Measurements from ENCODE around the gene CDC42BPG. TPM values are rescaled to one million over a fixed set of nuclear protein-coding genes. Genes with fewer than 3 reads are reported as not detected.

Gene CDC42BPG
- total RNA-seq, 1 donor from 2014 or later = not detected

GRCh38 chr11:64834723-64835615, 9.5 kb downstream of the CDC42BPG start:
- Histone ChIP-seq H3K36me3 (no peaks in the 10 kb centered on the region), H3K4me1 (no peaks in the 10 kb centered on the region), H3K4me3 (no peak overlapping the region), H3K27me3 (no peaks in the 10 kb centered on the region), H3K27ac (no peak overlapping the region), H3K9me3 (no peaks in the 10 kb centered on the region)
- no peak for TF ChIP-seq CTCF (IDR thresholded peaks at IDR 0.05)
- DNase-seq (ENCODE audit: low spot score in 2 of 2) = no peak
- intact Hi-C loops (cut with DNase I) = no loop called here

GRCh38 chr11:64834031-64834722, 10.3 kb downstream of the CDC42BPG start:
- no peaks in the 10 kb centered on the region for H3K9me3 ChIP-seq
- H3K4me1 ChIP-seq = no peaks in the 10 kb centered on the region
- H3K36me3 ChIP-seq = no peaks in the 10 kb centered on the region
- no peak overlapping the region for H3K27ac ChIP-seq
- intact Hi-C loops (cut with DNase I) = no loop called here
- no peak overlapping the region for H3K4me3 ChIP-seq
- no peak for TF ChIP-seq CTCF (IDR thresholded peaks at IDR 0.05)
- H3K27me3 ChIP-seq = no peaks in the 10 kb centered on the region
- no peak for DNase-seq (ENCODE audit: low spot score in 2 of 2)

GRCh38 chr11:64833509-64833908, 10.9 kb downstream of the CDC42BPG start:
- no peaks in the 10 kb centered on the region for H3K36me3 ChIP-seq
- no peak overlapping the region for H3K27ac ChIP-seq
- H3K9me3 ChIP-seq = no peaks in the 10 kb centered on the region
- H3K4me3 ChIP-seq = no peak overlapping the region
- no peak for TF ChIP-seq CTCF (IDR thresholded peaks at IDR 0.05)
- no peaks in the 10 kb centered on the region for H3K4me1 ChIP-seq
- no peaks in the 10 kb centered on the region for H3K27me3 ChIP-seq
- DNase-seq (ENCODE audit: low spot score in 2 of 2) = no peak
- intact Hi-C loops (cut with DNase I) = no loop called here

- no peaks in the 10 kb centered on the region for H3K9me3 ChIP-seq
- no peaks in the 10 kb centered on the region for H3K27me3 ChIP-seq
- no peaks in the 10 kb centered on the region for H3K36me3 ChIP-seq
- H3K4me3 ChIP-seq = no peak overlapping the region
- H3K4me1 ChIP-seq = no peaks in the 10 kb centered on the region
- TF ChIP-seq CTCF (IDR thresholded peaks at IDR 0.05) = no peak
- no peak overlapping the region for H3K27ac ChIP-seq
- intact Hi-C loops (cut with DNase I) = no loop called here
- no peak for DNase-seq (ENCODE audit: low spot score in 2 of 2)
Observed at GRCh38 chr11:64833198-64833502, 11.3 kb downstream of the CDC42BPG start.

GRCh38 chr11:64832467-64833197, 11.8 kb downstream of the CDC42BPG start:
- DNase-seq (ENCODE audit: low spot score in 2 of 2) = no peak
- Histone ChIP-seq H3K9me3 (no peaks in the 10 kb centered on the region), H3K4me3 (no peak overlapping the region), H3K27ac (no peak overlapping the region), H3K27me3 (no peaks in the 10 kb centered on the region), H3K4me1 (no peaks in the 10 kb centered on the region), H3K36me3 (no peaks in the 10 kb centered on the region)
- no peak for TF ChIP-seq CTCF (IDR thresholded peaks at IDR 0.05)
- intact Hi-C loops (cut with DNase I) = no loop called here
